Activated effector memory CD4-positive, alpha-beta T cell treated with Interleukin-2 at 50 U/mL for 16 hours (primary cell): ENCODE results near the gene PRR18.
"Not testable (repeated sequence)": the region's sequence is repeated elsewhere in the genome, so short reads cannot be mapped to it uniquely, and the experiment has no call there.

Source experiments
- DNase-seq: peaks from one replicate; pipeline ENCODE4 v3.0.0-alpha.2; 2020

PRR18 gene, protein sequence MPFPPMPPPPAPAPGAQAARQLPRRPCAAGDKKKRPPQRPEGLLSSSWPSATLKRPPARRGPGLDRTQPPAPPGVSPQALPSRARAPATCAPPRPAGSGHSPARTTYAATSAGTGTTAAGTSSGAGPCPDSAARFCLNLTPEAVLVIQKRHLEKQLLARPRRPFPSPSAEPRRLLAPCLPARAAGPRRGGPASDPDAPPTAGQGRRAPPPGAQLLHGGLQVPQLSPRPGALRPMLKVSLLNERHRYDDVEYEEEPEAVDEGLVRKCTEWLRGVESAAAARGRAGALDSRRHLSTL

DNA sequence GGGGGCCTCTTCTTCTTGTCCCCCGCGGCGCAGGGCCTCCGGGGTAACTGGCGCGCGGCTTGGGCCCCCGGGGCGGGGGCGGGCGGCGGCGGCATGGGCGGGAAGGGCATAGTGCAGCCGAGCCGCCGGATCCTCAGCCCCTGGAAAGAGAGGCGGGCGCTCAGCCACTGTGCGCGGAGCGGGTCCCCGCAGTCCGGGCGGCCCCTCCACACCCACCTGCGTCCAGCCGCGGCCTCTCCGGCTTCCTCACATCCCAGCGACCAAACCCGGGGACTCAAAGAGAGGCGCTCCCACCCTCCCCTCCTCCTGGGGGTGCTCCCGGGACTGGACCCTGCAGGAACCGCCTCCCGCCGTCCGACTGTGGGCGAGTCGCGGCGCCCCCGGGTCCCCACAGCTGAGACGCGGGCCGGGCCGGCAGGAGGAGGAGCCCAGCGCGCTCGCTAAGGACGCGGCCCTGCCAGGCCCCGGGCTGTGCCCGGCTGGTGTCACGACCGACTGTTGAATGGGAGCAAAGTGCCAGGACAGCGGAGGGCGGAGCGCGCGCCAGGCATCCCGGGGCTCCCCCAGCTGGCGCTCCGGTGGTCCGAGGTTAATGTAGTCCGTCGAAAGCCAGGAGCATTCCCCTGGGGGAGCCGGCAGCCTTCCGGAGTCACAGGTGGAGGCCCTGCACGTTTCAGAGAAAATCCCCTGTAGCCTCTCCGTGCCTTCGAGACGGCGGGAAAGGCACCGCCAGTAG, at the start of gene PRR18:
Gene PRR18, minus strand, starts transcription at position 360 of the 736 bp plus-strand sequence. Its CDS starts 250 bp downstream, at position 110.
- DNase-seq = no peak

DNA sequence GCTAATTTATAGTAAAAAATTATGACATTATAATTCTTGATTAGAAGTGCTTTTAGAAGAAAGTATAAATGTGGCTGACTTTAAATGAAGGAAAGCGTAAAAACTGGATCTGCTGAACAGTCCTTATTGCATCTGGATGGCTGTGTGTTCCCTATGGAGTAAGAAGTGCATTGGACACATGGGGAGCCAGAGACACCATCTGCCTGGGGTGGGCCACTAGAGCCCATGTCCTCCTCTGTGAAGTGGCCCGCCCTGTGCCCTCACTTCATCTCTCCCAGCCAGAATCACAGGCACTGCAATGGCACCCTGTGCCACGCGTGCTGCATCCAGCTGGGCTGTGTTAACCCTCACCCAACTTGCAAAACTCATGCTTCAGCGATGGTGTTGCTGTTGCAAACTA, 47.4 kb upstream of the PRR18 start:
- DNase-seq = no peak

DNA sequence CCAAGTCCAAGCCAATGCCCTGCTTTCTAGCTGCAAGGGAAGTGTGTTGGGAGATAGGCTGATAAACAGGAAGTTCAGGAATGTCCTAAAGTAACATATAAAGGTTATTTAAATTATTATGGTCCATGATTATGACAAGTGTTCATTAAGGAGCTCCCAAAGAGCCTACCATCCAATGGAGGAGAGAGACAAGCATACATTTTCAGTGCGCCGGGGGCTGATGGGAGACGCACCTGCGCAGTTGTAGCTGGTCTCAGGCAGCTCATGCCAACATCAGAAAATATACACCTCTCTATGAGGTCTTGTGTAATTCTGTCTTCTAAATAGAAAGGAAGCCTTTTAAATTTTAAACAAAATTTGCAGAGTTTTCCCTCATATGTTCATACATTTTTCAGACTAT, 46.8 kb upstream of the PRR18 start:
- DNase-seq = no peak

DNA sequence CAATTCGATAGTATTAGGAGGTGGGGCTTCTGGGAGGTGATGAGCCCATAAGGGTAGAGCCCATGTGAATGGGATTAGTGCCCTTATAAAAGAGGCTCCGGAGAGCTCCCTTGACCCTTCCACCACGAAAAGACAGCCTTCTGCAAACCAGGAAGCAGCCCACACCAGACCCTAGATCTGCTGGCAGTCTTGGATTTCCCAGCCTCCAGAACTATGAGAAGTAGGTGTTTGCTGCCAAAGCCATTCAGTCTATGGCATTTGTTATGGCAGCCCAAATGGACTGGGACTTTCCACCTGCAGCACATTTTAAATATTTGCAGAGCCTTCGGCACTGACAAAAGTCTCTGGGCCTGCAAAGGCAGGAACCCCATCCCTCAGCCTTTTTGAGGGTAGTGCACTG, 46.0 kb upstream of the PRR18 start:
- no peak for DNase-seq

DNA sequence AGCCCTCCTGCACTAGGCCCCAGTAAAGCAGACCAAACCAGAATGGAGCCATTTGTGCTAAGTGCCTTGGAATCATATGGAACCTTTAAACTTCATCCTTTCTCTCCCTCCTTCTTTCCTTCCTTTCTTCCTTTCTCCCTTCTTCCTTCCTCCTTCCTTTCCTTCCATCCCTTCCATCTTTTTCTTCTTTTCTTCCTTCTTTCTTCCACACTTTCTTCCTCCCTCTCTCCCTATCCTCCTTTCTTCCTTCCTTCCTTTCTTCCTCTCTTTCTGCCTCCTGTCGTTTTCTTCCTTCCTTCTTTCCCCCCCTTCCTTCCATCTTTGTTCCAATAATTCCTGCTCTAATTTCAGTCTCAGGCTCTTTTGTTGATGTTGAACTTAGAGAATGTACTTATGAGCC, 45.3 kb upstream of the PRR18 start:
- no peak for DNase-seq

DNA sequence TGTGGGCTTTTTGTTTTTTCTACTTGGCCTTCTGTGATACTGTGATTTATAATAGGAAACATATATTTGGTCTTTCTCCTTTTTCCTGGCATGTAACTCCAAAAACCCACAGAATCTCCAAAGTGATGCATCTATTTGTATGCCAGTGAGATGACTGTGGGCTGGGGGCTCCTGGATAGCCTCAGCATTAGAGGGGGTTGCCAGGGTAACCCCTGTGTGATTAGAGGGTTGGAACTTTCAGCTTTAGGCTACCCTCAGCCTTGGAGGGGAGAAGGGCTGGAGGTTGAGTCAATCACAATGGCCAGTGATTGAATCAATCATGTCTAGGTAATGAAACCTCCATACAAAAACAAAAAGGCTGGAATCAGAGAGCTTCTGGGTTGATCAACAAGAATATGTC, 44.7 kb upstream of the PRR18 start:
- DNase-seq = no peak

DNA sequence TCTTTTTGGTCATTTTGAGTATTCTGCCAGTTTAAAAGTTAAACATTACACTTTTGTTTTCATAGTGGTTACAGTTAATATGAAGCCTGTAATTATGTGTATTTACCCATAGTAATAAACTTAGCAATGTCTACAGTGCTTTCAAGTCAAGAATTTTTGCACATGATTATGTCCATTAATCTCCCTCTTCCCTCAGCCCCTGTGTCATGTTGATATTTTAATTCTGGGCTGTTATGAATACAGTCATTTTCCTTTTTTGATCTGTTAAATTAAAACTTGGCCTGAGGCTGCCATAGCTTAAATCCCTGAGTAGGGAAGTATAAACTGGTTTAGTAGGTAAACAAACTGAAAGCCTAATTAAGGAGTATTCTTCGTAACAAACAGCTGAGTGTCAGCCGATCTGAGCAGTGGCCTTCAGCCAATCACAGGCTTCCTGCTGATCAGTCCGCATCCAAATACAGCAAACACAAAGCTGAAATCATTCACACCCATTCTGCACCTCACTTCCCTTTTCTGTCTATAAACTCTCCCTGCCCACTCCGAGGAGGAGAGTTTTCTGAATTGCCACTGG, 43.6 kb upstream of the PRR18 start:
- DNase-seq = no peak

DNA sequence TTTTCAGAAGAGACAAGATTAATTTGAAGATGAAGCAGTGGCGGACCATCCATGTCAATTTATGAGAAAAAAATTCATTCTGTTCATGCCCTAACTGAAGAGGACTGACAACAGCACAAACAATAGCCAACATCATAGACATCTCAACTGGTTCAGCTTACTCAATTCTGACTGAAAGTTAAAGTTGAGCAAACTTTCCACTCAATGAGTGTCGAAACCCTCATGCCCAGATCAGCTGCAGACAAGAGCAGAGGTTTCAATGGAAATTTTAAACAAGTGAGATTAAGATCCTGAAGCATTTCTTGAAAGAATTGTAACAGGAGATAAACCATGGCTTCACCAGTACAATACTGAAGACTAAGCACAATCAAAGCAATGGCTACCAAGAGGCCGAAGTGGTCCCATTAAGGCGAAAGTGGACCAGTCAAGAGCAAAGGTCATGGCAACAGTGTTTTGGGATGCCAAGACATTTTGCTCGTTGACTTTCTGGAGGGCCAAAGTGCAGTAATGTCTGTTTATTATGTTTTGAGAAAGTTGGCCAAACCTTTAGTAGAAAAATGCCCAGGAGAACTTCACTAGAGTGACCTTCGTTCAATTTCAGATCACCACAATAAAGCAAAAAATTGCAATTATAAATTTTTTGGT, 40.2 kb upstream of the PRR18 start:
- DNase-seq = no peak

DNA sequence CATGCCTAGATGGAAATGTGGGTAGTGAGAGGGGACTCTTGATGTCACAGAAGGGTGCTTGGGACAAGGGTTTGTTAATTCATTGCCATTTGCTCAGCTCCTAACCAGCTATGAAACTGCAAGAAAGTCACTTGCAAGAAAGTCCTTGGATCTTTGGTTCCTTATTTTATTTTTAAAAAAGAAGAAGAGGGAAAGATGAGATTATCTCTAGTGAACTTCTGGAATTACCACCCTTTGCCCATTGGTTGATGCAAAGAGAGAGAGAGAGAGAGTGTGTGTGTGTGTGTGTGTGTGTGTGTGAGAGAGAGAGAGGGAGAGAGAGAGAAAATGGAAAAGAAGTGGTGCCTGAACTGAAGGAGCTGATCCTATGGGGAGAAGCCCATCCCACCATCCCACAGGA, 38.8 kb upstream of the PRR18 start:
- DNase-seq = no peak

DNA sequence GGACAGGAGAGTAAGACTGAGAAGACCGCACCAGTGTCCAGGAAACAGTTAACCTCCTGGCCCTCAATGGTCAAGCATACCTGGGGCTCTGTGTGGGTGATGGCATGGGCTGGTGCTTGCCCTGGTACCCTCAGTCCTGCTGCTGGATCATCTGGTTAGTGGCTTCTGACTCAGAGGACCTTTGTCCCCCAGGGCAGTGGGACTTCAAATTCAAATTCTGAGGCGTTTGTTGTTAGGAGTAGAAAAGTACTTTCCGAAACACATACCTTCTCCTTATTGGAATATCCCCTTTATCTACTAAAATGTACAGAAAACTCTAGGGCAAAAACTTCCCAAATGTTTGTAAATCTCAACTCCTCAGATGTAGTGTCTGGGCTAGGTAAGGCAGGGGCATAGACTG, 38.3 kb upstream of the PRR18 start:
- DNase-seq = no peak

DNA sequence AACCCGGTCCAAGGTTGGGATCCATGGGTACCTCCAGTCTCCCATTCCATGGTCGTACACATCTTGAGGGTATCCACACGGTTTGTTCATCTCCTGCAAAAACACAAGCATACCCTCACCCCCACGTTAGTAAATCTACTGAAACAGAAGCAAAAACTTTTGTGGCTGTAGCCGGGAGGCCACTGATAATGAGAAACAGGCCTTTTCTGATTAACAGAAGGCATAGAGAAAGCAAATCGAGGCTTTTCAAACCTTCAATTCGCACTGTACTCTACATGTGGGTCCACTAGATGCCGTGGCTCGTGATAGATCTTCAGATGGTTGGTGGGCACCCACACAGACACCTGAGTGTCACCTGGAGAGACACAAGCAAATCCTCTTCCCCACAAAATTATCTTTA, 37.5 kb upstream of the PRR18 start:
- not testable (repeated sequence) for DNase-seq

DNA sequence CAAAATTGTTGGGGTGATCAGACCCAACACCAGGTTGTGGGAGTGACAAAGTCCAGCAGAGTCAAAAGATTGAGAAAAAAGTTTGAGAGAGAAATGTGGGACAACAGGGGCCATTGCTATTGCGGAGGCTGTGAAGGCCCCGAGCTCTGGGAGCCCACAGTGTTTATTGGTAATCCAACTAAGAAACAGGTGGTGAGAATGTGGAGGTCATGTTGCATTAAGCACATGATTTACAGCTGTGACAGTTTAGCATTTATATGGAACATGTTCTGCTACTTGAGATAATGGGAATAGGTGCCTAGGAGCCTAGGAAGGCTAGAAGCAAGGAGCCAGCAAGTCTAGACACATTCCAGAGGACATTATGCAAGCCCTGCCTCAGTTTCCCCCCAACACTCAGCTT, 36.7 kb upstream of the PRR18 start:
- DNase-seq = not testable (repeated sequence)

DNA sequence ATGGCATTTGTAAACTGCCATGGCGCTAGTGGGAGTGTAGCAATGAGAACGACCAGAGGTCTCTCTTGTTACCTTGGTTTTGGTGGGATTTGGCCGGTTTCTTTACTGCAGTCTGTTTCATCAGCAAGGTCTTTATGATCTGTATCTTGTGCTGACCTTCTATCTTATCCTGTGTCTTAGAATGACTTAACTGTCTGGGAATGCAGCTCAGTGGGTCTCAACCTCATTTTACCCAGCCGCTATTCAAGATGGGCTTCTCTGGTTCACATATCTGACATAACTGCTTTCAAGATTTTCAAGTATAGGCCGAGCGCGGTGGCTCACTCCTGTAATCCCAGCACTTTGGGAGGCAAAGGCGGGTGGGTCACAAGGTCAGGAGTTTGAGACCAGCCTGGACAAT, 36.0 kb upstream of the PRR18 start:
- no peak for DNase-seq

DNA sequence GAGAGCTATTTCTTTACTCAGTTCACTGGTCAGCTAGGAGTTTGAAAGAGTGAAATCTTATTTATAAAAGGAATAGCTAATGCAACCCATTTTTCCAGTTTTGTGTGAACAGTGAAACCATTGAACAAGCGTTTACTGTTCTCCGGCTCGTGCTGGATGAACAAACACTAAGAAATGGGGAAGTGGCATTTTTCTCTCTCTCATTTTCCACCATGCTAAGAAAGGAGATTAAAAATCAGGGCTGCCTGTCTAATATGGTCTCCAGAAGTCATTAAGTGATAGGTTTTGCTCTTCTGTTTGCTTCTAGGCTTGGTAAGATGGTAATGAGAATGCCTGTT, 34.9 kb upstream of the PRR18 start:
- DNase-seq = no peak

DNA sequence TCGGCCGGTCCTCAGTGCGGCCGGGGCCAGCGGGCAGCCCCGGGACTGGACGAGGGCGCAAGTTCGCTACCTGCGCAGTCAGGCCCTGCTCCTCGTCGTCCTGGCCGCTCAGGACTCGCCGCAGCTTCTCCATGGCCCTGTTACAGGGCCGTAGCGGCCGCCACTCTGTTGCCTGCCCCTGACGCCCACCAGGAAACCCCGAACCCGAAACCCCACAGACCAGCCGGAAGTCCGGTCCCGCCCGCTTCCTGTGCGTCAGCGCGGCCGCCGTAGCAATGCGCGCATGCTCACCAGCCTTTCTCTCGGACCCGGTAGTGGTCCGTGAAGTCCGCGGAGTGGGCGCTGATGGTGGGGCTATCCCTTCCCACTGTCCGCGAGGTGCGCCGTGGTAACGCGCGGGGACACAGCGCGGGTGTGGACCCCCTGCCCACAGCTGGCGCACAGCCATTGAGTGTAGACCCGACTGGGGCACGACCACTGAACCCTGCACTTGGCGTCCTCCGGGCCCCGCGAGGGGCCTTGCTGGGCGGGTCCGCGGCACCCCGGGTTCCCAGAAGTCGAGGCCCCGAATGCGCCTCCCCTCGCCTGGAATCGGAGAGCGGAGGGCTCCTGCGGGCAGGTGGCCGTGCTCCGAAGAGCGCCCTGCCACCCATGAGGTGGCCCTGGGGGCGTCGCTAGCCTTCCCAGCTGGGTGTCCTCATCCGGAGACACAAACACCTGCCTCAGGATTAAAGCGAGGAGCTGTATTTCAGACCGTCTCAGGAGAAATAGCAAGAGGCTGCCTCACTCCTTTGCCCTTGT, 34.4 kb upstream of the PRR18 start, which contains the start of gene SFT2D1:
Gene SFT2D1, minus strand, starts transcription at position 197 of the 801 bp plus-strand sequence. Its CDS starts 64 bp downstream, at position 133.
- DNase-seq = peak; percentile 63

DNA sequence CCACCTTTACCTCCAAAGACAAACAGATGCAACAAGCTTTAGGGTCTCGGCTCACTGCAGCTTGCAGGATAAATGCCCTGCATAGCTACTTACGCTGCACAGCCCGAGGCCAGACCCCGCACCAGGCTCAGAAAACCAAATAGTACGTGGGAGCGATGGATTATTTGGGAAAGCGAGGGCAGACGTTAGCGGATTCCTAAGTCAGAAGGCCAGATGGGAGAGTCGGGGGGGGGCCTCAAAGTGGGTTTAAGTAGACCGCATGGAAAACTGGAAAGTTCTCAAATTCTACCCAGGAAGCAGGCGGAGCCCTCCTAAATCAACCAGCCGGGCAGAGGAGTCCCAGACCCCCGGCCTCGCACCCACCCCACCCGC, 33.8 kb upstream of the PRR18 start:
- no peak for DNase-seq

DNA sequence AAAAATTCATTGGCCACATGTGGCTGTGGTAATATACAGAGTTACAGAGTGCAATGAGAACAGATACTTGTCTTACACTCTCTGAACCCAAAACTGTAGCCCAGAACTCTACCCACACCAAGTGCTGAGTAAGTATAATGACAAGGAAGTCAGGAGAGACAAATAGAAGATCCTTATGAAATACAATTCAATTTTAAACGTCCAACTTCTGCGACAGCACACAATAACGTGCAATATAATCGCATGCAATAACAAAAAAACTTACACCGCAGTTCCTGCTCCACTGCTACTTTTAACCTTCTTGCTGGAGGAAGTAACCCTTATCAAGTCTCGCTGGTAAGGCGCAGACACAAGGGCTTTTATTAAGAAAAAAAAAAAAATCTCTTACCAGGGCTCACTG, 33.3 kb upstream of the PRR18 start:
- DNase-seq = no peak

DNA sequence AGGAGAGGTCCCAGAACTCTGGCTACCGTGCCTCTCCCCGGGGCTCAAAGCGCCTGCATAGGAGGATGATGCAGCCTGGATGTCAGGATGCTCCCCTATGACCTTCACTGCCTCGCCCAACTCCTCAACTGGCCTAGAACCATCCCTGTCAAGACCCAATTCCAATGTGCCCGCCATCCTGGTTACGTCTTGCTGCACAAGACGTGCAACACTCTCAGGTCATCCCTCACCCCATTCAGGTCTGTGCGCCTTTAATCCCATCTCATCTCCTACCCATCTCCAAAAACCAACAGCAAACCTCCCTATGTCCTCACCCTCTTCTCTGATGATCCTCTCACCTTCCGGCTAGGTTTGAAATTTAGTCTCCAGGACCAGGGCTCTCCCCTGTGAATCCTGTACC, 30.7 kb upstream of the PRR18 start:
- no peak for DNase-seq

DNA sequence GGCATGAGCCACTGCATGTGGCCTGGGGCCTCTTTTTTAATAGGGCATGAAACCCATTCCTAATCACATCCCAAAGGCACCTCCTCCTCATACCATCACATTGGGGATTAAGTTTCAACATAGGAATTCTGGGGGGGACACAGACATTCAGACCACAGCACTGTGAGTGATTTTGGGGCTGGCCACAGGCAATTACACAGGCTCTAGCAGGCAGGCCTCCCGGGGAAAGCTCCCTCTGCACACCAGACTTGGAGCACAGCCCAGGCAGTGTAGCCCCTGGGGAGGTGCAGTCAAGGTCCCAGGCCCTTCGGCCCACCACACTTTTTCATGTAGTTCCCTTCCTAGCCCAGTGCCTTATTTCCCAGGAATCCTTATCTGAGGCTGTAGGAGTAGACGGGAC, 28.7 kb upstream of the PRR18 start:
- DNase-seq = no peak

DNA sequence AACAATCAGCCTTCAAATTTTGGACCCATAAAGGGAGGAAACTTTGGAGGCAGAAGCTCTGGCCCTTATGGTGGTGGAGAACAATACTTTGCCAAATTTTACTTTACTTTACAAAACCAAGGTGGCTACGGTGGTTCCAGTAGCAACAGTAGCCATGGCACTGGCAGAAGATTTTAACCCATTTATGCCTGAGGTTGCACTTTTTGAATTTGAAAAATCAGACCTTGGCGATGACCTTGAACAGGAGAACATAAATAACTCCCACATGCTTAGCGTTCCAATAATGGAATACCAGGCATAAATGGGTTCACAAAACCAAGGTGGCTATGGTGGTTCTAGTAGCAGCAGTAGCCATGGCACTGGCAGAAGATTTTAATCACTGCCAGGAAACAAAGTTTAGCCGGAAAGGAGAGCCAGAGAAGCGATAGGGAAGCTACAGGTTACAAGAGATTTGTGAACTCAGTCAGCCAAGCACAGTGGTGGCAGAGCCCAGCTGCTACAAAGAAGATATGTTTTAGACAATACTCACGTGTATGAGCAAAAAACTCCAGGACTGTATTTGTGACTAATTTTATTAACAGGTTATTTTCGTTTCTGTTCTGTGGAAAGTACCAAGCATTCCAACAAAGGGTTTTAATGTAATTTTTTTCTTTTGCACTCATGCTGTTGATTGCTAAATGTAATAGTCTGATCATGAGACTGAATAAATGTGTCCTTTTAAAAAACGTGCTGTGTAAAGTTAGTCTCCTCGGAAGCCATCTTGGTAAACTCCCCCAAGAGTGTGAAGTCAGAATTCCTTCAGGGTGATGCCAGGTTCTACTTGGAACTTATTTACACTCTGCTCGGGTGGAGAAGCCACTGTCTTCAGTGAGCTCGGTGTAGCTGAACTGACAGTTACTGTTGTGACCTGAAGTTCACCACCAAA, 27.4 kb upstream of the PRR18 start:
- DNase-seq = no peak

DNA sequence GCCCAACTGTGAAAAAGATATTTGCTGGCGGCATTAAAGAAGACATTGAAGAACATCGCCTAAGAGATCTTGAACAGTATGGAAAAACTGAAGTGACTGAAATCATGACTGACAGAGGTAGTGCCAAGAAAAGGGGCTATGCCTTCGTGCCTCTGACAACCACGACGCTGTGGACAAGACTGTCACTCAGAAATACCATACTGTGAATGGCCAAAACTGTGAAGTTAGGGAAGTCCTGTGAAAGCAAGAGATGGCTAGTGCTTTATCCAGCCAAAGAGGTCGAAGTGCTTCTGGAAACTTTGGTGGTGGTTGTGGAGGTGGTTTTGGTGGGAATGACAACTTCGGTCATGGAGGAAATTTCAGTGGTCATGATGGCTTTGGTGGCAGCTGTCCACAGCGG, 26.7 kb upstream of the PRR18 start:
- no peak for DNase-seq
